Esophagus squamous epithelium (tissue), 4 donors: ENCODE measurements around the gene OSBPL9.

ENCODE experiments used
- CTCF ChIP-seq, 6 experiments: fragments of 450-650 bp in 4 of 6; fragments of 200-600 bp in 2 of 6; sonication (generic) in 2 of 6; IDR thresholded peaks; one replicate each; pipeline ENCODE4 v1.5.1; 2016 to 2019; ENCODE audit warnings: antibody characterized with exemption in 6 of 6, mild to moderate bottlenecking in 4 of 6, moderate library complexity in 4 of 6
- POLR2A ChIP-seq, 4 donors: fragments of 450-650 bp; IDR thresholded peaks; one replicate each; pipeline ENCODE4 v1.6.1; 2017; ENCODE audit warnings: antibody characterized with exemption in 4 of 4, mild to moderate bottlenecking in 4 of 4, moderate library complexity in 3 of 4

- TF ChIP-seq CTCF (IDR thresholded peaks at IDR 0.05) = no peak
- TF ChIP-seq POLR2A (IDR thresholded peaks at IDR 0.05) = no peak
These were observed 102.3 kb downstream of the OSBPL9 start for GRCh38 chr1:51719146-51719545.
